A673 (cell line): ENCODE data around the gene VAT1L. TPM values are rescaled to one million over a fixed set of nuclear protein-coding genes. Genes with fewer than 3 reads are reported as not detected.

ENCODE experiments used
- BruUV-seq: library from RNA; stranded (reverse); fragments of 400-500 nt; replicated peaks from 2 replicates; lab custom pipeline; 2021; lab: Mats Ljungman, UMichigan
- CTCF ChIA-PET: fragments of 300-600 bp; sonication (Branson Sonifier 250); formaldehyde crosslinking; loops from one replicate; lab custom pipeline; 2022; ENCODE audit warnings: antibody characterized with exemption; lab: Charles Lee
- POLR2A ChIA-PET: fragments of 300-600 bp; sonication (Branson Sonifier 250); formaldehyde crosslinking; loops from one replicate; lab custom pipeline; 2022; ENCODE audit warnings: antibody characterized with exemption; ENCODE audit not compliant: low non-redundant PET; lab: Charles Lee
- DNase-seq: peaks from one replicate; pipeline ENCODE4 v3.0.0-alpha.2; 2015; ENCODE audit warnings: low spot score
- H3K27ac ChIP-seq: fragments of 200-600 bp; sonication (generic); 2 replicates; pipeline ENCODE4 v1.5.1; 2016; ENCODE audit warnings: mixed run types, low read depth, mild to moderate bottlenecking, mixed read lengths, antibody characterized with exemption, low read length; ENCODE audit not compliant: poor library complexity, severe bottlenecking
- H3K27me3 ChIP-seq: fragments of 200-600 bp; sonication (generic); replicated peaks from 2 replicates; pipeline ENCODE4 v1.6.1; 2017; ENCODE audit warnings: mixed run types, low read depth, mild to moderate bottlenecking, mixed read lengths, antibody characterized with exemption, low read length; ENCODE audit not compliant: insufficient read depth, poor library complexity
- H3K36me3 ChIP-seq: fragments of 200-600 bp; sonication (generic); 2 replicates; pipeline ENCODE4 v1.6.1; 2016; ENCODE audit warnings: mixed run types, mild to moderate bottlenecking, mixed read lengths, antibody characterized with exemption, low read length; ENCODE audit not compliant: insufficient read depth, poor library complexity, severe bottlenecking
- H3K4me1 ChIP-seq: fragments of 200-600 bp; sonication (generic); 2 replicates; pipeline ENCODE4 v1.6.1; 2017; ENCODE audit warnings: mixed run types, mild to moderate bottlenecking, mixed read lengths, antibody characterized with exemption, low read length; ENCODE audit not compliant: insufficient read depth, poor library complexity, severe bottlenecking
- H3K4me3 ChIP-seq: fragments of 200-600 bp; sonication (generic); 2 replicates; pipeline ENCODE4 v1.5.1; 2016; ENCODE audit warnings: low read depth, mixed run types, mild to moderate bottlenecking, mixed read lengths, low read length; ENCODE audit not compliant: poor library complexity, severe bottlenecking
- H3K9me3 ChIP-seq: fragments of 200-600 bp; sonication (generic); 2 replicates; pipeline ENCODE4 v1.6.1; 2016; ENCODE audit warnings: mixed run types, low read depth, mild to moderate bottlenecking, mixed read lengths, antibody characterized with exemption, low read length; ENCODE audit not compliant: poor library complexity, severe bottlenecking
- EZH2 ChIP-seq: fragments of 200-600 bp; sonication (generic); IDR thresholded peaks from 2 replicates; pipeline ENCODE4 v1.6.1; 2017; ENCODE audit warnings: borderline replicate concordance, low read depth, mild to moderate bottlenecking, mixed read lengths, antibody characterized with exemption, low read length; ENCODE audit not compliant: poor library complexity, severe bottlenecking
- intact Hi-C: fragments of 100-400 bp; cut with micrococcal nuclease; formaldehyde crosslinking; loops from one replicate; pipeline ENCODE4 v1.10.0; 2022; ENCODE audit not compliant: unreplicated experiment
- total RNA-seq: library from RNA; stranded (reverse); gene quantifications from 2 replicates; pipeline ENCODE4 v1.2.3, GENCODE V29; 2021
- TF ChIP-seq, protein P1 (sequence below): fragments of 300-800, 200-600 bp; sonication (generic); conservative IDR thresholded peaks from 2 replicates; pipeline ENCODE4 v1.5.1; 2017; ENCODE audit warnings: low read depth, mild to moderate bottlenecking, antibody characterized with exemption, low read length, moderate library complexity, mixed read lengths

VAT1L gene
- total RNA-seq, 1 experiment from 2014 or later = 0.09 TPM

GRCh38 chr16:77972062-77972392 lies 183.7 kb downstream of the VAT1L start:
- H3K4me3 ChIP-seq = no peak overlapping the region
- POLR2A ChIA-PET = no interaction called here
- H3K27ac ChIP-seq = no peak overlapping the region
- intact Hi-C loops = loop anchor here (10.0 kb wide), 1 partner anchor 737 kb away; no protein-coding TSS in a partner anchor
- H3K4me1 ChIP-seq = no peaks in the 10 kb centered on the region
- H3K36me3 ChIP-seq = no peaks in the 10 kb centered on the region
- BruUV-seq = no TSS peak
- no peak for DNase-seq
- H3K27me3 ChIP-seq = no peaks in the 10 kb centered on the region
- no peaks in the 10 kb centered on the region for H3K9me3 ChIP-seq
- CTCF ChIA-PET = no interaction called here
- TF ChIP-seq, protein P1, sequence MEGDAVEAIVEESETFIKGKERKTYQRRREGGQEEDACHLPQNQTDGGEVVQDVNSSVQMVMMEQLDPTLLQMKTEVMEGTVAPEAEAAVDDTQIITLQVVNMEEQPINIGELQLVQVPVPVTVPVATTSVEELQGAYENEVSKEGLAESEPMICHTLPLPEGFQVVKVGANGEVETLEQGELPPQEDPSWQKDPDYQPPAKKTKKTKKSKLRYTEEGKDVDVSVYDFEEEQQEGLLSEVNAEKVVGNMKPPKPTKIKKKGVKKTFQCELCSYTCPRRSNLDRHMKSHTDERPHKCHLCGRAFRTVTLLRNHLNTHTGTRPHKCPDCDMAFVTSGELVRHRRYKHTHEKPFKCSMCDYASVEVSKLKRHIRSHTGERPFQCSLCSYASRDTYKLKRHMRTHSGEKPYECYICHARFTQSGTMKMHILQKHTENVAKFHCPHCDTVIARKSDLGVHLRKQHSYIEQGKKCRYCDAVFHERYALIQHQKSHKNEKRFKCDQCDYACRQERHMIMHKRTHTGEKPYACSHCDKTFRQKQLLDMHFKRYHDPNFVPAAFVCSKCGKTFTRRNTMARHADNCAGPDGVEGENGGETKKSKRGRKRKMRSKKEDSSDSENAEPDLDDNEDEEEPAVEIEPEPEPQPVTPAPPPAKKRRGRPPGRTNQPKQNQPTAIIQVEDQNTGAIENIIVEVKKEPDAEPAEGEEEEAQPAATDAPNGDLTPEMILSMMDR = no peak

GRCh38 chr16:77974883-77975282 lies 186.5 kb downstream of the VAT1L start:
- no TSS peak for BruUV-seq

DNA sequence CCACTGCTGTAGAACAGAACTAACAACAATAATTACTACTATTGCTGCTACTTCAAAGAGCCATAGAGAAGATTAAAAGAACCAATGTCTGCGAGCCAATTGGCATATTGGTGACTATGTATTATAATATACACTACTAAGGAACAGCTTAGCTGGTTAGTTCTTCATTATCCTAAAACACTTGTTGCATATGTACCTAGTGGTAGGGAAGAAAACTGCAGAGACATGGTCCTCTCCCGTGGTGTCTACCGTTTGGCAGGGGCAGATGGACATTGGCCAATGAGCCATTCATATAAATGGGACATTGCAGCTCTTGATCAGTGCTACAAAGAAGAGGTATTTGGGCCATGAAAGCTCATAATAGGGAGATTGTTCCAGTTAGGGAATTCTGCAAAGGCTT lies 187.6 kb downstream of the VAT1L start:
- H3K4me1 ChIP-seq = no peaks in the 10 kb centered on the region
- TF ChIP-seq EZH2 = no peak
- TF ChIP-seq, protein P1 = no peak
- intact Hi-C loops = loop anchor here (10.0 kb wide), 1 partner anchor 741 kb away; no protein-coding TSS in a partner anchor
- DNase-seq = no peak
- no TSS peak for BruUV-seq
- CTCF ChIA-PET = no interaction called here
- no peaks in the 10 kb centered on the region for H3K36me3 ChIP-seq
- POLR2A ChIA-PET = no interaction called here
- no peaks in the 10 kb centered on the region for H3K27me3 ChIP-seq
- H3K27ac ChIP-seq = no peak overlapping the region
- H3K9me3 ChIP-seq = no peaks in the 10 kb centered on the region
- no peak overlapping the region for H3K4me3 ChIP-seq

More at GRCh38 chr16:77974883-77975282, 186.5 kb downstream of the VAT1L start:
- Histone ChIP-seq H3K4me3 (no peak overlapping the region), H3K9me3 (no peaks in the 10 kb centered on the region), H3K27ac (no peak overlapping the region), H3K27me3 (no peaks in the 10 kb centered on the region), H3K36me3 (no peaks in the 10 kb centered on the region), H3K4me1 (no peaks in the 10 kb centered on the region)
- TF ChIP-seq, protein P1 = no peak
- TF ChIP-seq EZH2 = no peak
- no peak for DNase-seq
- ChIA-PET POLR2A (no interaction called here), CTCF (no interaction called here)
- intact Hi-C loops = loop anchor here (10.0 kb wide), 1 partner anchor 740 kb away; no protein-coding TSS in a partner anchor
